HUES6 (cell line): ENCODE data around the gene VARS2.
A peak's percentile ranks its signal among the peaks of the same experiment; 100 is the strongest.

Source experiments
- H3K27ac ChIP-seq: 2 replicates; pipeline ENCODE4 v1.7.0; 2013; ENCODE audit warnings: low read depth, mild to moderate bottlenecking, low read length, inconsistent platforms
- H3K27me3 ChIP-seq: 2 replicates; pipeline ENCODE4 v1.6.1; 2013; ENCODE audit warnings: low read length; ENCODE audit not compliant: control insufficient read depth, insufficient read depth
- H3K36me3 ChIP-seq: 2 replicates; pipeline ENCODE4 v1.6.1; 2013; ENCODE audit warnings: low read length; ENCODE audit not compliant: control insufficient read depth, insufficient read depth
- H3K4me1 ChIP-seq: 2 replicates; pipeline ENCODE4 v1.6.1; 2013; ENCODE audit warnings: low read length; ENCODE audit not compliant: control insufficient read depth, insufficient read depth
- H3K4me3 ChIP-seq: 2 replicates; pipeline ENCODE4 v1.5.1; 2013; ENCODE audit warnings: low read depth, low read length
- H3K9ac ChIP-seq: one replicate; pipeline ENCODE4 v1.6.1; 2013; ENCODE audit warnings: mild to moderate bottlenecking, low read length
- H3K9me3 ChIP-seq: 2 replicates; pipeline ENCODE4 v1.6.1; 2013; ENCODE audit warnings: low read depth, low read length; ENCODE audit not compliant: control insufficient read depth, insufficient read depth

The VARS2 gene

GRCh38 chr6:30885999-30886896 lies 27.8 kb upstream of the VARS2 start:
- no peaks in the 10 kb centered on the region for H3K9me3 ChIP-seq
- peak overlapping the region; percentile 54 for H3K27ac ChIP-seq
- peak overlapping the region; percentile 79 for H3K4me3 ChIP-seq
- H3K27me3 ChIP-seq: no peaks in the 10 kb centered on the region
- peak overlapping the region; percentile 69 for H3K9ac ChIP-seq
- H3K36me3 ChIP-seq: peaks cover 30% of the 10 kb centered on the region
- H3K4me1 ChIP-seq: peaks cover 50% of the 10 kb centered on the region

- Histone ChIP-seq H3K27ac (peak overlapping the region; percentile 18; the same call in 1 of the 2 replicates), H3K9me3 (no peaks in the 10 kb centered on the region), H3K9ac (peak overlapping the region; percentile 69), H3K36me3 (peaks cover 36% of the 10 kb centered on the region), H3K27me3 (no peaks in the 10 kb centered on the region), H3K4me3 (peak overlapping the region; percentile 79), H3K4me1 (peaks cover 43% of the 10 kb centered on the region)
These were observed 27.2 kb upstream of the VARS2 start for GRCh38 chr6:30886897-30887255.

DNA sequence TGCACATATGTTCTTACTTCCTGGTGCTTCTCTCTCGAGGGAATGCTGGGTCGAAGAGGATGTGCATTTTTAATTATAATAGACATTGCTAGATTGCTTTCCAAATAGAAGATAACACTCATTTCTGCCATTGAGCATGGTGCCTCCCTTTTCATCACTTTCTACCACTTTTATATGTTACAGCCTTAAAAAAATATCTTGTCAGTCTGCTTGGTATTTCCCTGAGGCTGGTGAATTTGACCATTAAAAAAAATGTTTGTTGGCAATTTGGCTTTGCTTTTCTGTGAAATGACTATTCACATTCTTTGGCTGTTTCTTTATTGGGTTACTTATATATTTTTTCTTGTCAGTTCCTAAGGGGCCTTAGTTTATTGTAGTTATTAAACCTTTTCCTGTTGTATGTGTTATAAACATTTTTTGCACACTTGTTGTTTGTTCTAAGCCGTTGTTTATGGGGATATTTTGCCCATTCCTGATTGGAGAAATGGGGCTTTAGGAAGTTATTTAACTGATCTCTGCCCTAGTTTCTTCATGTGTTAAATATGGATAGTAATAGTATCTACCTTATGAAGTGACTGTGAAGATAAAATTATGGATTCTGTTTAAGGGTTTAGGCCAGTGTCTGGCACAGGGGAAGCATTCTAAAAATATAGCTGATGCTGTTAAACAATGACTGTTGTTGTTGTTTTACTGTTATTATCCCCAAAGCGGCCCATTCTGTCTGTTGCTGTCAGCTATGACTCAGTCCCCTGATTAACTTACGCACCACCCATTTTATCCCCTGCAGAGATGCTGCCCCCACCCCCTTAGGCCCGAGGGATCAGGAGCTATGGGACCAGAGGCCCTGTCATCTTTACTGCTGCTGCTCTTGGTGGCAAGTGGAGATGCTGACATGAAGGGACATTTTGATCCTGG lies 25.9 kb upstream of the VARS2 start:
- H3K4me1 ChIP-seq: peaks cover 32% of the 10 kb centered on the region

DNA sequence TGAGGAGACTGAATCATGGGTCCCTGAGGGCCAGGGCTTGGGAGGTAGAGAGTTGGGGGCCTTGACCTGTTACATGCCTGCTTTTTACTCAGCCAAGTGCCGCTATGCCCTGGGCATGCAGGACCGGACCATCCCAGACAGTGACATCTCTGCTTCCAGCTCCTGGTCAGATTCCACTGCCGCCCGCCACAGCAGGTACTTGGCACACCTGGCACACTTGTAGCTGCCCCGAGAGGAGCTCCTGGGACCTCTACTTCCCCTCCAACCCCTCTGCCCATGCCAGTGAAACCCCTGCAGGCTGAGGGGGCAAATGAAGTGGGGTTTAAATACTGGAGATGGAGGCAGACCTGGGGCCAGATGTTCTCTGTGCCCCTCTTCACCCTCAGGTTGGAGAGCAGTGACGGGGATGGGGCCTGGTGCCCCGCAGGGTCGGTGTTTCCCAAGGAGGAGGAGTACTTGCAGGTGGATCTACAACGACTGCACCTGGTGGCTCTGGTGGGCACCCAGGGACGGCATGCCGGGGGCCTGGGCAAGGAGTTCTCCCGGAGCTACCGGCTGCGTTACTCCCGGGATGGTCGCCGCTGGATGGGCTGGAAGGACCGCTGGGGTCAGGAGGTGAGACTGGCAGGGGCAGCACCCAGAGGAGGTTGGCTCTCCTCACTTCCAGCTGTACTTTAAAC lies 25.1 kb upstream of the VARS2 start:
- peaks cover 29% of the 10 kb centered on the region for H3K4me1 ChIP-seq
- H3K36me3 ChIP-seq: peaks cover 57% of the 10 kb centered on the region
- H3K27ac ChIP-seq: no peak overlapping the region
- no peak overlapping the region for H3K4me3 ChIP-seq
- H3K27me3 ChIP-seq: no peaks in the 10 kb centered on the region
- H3K9ac ChIP-seq: no peak overlapping the region
- H3K9me3 ChIP-seq: no peaks in the 10 kb centered on the region

More for the DNA sequence above, 25.9 kb upstream of the VARS2 start:
- H3K9me3 ChIP-seq: no peaks in the 10 kb centered on the region
- H3K36me3 ChIP-seq: peaks cover 49% of the 10 kb centered on the region
- no peak overlapping the region for H3K9ac ChIP-seq
- H3K4me3 ChIP-seq: no peak overlapping the region
- no peak overlapping the region for H3K27ac ChIP-seq
- H3K27me3 ChIP-seq: no peaks in the 10 kb centered on the region

DNA sequence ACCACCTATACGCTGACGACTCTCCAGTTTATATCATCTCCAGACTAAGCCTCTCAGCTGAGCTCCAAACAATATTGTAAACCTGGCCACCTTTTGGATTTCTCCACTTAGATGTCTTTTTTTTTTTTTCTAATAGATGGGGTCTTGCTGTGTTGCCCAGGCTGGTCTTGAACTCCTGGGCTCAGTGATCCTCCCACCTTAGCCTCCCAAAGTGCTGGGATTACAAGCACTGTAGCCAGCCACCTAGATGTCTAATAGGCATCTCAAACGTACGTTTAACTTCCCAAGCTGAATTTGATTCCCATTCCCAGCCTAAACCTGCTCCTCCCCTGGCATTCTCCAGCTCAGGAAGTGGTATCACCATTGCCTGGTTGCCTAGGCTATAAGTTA lies 24.5 kb upstream of the VARS2 start:
- Histone ChIP-seq H3K9me3 (no peaks in the 10 kb centered on the region), H3K4me1 (peaks cover 29% of the 10 kb centered on the region), H3K4me3 (no peak overlapping the region), H3K27ac (no peak overlapping the region), H3K9ac (no peak overlapping the region), H3K36me3 (peaks cover 62% of the 10 kb centered on the region), H3K27me3 (no peaks in the 10 kb centered on the region)

GRCh38 chr6:30889921-30890645 lies 24.0 kb upstream of the VARS2 start:
- H3K9me3 ChIP-seq: no peaks in the 10 kb centered on the region
- no peaks in the 10 kb centered on the region for H3K27me3 ChIP-seq
- H3K27ac ChIP-seq: no peak overlapping the region
- H3K9ac ChIP-seq: no peak overlapping the region
- H3K4me3 ChIP-seq: no peak overlapping the region
- peaks cover 26% of the 10 kb centered on the region for H3K4me1 ChIP-seq
- peaks cover 68% of the 10 kb centered on the region for H3K36me3 ChIP-seq

- Histone ChIP-seq H3K4me3 (no peak overlapping the region), H3K4me1 (peaks cover 18% of the 10 kb centered on the region), H3K27me3 (no peaks in the 10 kb centered on the region), H3K27ac (no peak overlapping the region), H3K36me3 (peaks cover 76% of the 10 kb centered on the region), H3K9ac (no peak overlapping the region), H3K9me3 (no peaks in the 10 kb centered on the region)
These were observed 23.2 kb upstream of the VARS2 start for GRCh38 chr6:30890646-30891449.

DNA sequence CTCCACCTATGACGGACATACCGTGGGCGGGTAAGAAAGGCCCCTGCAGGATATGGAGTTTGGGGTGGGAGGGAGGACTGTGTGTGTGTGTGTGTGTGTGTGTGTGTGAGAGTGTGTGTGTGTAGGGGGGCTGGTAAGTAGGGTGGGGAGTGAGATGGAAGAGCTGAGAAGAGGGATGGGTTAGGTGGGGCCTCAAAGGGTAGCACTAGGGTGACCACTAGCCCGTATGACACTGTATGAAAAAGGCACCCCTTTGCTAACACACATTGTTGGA lies 22.7 kb upstream of the VARS2 start:
- Histone ChIP-seq H3K36me3 (peaks cover 81% of the 10 kb centered on the region), H3K9ac (no peak overlapping the region), H3K27ac (no peak overlapping the region), H3K4me1 (peaks cover 14% of the 10 kb centered on the region), H3K4me3 (no peak overlapping the region), H3K27me3 (no peaks in the 10 kb centered on the region), H3K9me3 (no peaks in the 10 kb centered on the region)

DNA sequence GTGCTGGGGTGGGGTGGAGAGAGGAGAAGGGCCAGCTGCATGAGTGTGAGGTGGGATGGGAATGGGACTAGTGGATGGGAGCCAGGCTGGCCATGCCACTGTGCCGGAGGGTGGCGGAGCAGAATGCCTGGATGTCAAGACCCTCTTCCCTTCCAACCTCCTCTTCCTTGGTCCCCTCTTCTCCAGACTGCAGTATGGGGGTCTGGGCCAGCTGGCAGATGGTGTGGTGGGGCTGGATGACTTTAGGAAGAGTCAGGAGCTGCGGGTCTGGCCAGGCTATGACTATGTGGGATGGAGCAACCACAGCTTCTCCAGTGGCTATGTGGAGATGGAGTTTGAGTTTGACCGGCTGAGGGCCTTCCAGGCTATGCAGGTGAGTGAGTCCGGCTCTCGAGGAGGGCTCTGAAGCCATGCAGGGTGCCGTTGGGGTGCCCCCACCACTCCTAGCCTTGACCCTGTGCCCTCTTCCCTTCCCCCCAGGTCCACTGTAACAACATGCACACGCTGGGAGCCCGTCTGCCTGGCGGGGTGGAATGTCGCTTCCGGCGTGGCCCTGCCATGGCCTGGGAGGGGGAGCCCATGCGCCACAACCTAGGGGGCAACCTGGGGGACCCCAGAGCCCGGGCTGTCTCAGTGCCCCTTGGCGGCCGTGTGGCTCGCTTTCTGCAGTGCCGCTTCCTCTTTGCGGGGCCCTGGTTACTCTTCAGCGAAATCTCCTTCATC lies 22.1 kb upstream of the VARS2 start:
- H3K4me1 ChIP-seq: peaks cover 8% of the 10 kb centered on the region
- peaks cover 87% of the 10 kb centered on the region for H3K36me3 ChIP-seq
- no peak overlapping the region for H3K9ac ChIP-seq
- H3K27me3 ChIP-seq: no peaks in the 10 kb centered on the region
- no peaks in the 10 kb centered on the region for H3K9me3 ChIP-seq
- no peak overlapping the region for H3K4me3 ChIP-seq
- no peak overlapping the region for H3K27ac ChIP-seq
